ENCODE measurements around the gene RCAN3.
"Not testable (repeated sequence)": the region's sequence is repeated elsewhere in the genome, so short reads cannot be mapped to it uniquely, and the experiment has no call there.

Gene RCAN3

GRCh38 chr1:24481843-24482610, 20.6 kb upstream of the RCAN3 start:
- in situ Hi-C loops (cut with HindIII; ENCODE audit: low pct_ligation_motif_present, low pct_unique_long_range_greater_than_20kb, low sequenced_read_pairs), result no loop called here
- no peak for DNase-seq

- in situ Hi-C loops (cut with HindIII; ENCODE audit: low pct_ligation_motif_present, low pct_unique_long_range_greater_than_20kb, low sequenced_read_pairs), result no loop called here
- no peak for DNase-seq
These were observed 19.2 kb upstream of the RCAN3 start for GRCh38 chr1:24483441-24483840.

DNA sequence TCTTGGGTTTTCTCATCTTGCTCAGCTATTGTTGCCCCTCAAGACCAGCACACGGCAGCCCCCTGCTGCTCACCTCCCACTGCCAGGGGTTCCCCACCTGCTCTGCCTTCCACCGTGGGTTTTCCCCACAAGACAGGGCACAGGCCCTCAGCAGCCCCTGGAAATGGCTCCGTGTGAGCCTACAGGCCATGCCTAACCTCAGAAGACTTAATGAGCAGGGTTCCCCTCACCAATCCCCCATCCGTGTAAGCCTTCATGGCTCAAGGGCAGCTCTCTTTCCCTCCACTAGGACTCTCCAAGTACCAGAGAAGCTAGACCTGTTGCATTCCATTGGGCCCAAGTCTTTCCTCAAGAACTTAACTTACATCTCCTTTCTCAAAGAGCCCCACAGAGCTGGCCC, 18.4 kb upstream of the RCAN3 start:
- in situ Hi-C loops (cut with HindIII; ENCODE audit: low pct_ligation_motif_present, low pct_unique_long_range_greater_than_20kb, low sequenced_read_pairs), result no loop called here
- no peak for DNase-seq

DNA sequence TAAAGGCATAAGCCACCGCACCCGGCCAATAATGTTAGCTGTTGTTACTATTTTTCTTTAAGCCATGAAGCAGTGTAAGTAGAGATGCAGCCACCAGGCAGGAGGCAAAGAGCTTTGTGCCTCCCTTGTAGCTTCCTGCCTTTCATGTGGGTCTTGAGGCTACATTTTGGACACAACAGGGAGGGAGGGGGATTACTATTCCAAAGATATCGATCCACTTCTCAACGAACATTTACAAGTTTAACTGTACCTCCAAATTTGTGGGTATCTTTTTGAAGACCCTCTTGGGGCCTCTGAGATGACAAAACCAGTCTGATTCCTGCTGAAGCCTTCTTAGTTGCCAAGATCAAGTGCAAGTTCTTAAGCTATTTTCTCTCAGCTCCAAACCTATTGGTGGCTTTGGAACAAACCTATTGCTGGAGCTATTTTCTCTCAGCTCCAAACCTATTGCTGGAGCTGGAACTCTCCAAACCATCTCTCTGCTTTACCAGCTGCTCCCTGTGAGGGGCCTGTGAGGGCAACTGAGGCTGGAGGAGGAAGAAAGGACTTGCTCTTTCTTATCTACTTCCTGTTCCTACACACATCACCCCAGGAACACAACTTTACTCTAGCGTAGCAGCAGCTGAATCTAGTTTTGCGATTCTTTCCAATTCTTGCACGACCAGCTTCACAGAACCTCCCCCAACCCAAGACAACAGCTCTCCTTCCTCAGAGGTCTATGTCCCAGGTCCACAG, 16.1 kb upstream of the RCAN3 start:
- in situ Hi-C loops (cut with HindIII; ENCODE audit: low pct_ligation_motif_present, low pct_unique_long_range_greater_than_20kb, low sequenced_read_pairs), result no loop called here
- no peak for DNase-seq

- in situ Hi-C loops (cut with HindIII; ENCODE audit: low pct_ligation_motif_present, low pct_unique_long_range_greater_than_20kb, low sequenced_read_pairs), result no loop called here
- DNase-seq, result no peak
These were observed 15.2 kb upstream of the RCAN3 start for GRCh38 chr1:24487455-24487854.

- in situ Hi-C loops (cut with HindIII; ENCODE audit: low pct_ligation_motif_present, low pct_unique_long_range_greater_than_20kb, low sequenced_read_pairs); DNase-seq: not testable (repeated sequence)
These were observed 14.5 kb upstream of the RCAN3 start for GRCh38 chr1:24488159-24488558.

- DNase-seq, result no peak
- in situ Hi-C loops (cut with HindIII; ENCODE audit: low pct_ligation_motif_present, low pct_unique_long_range_greater_than_20kb, low sequenced_read_pairs), result no loop called here
These were observed 13.0 kb upstream of the RCAN3 start for GRCh38 chr1:24489674-24490073.

DNA sequence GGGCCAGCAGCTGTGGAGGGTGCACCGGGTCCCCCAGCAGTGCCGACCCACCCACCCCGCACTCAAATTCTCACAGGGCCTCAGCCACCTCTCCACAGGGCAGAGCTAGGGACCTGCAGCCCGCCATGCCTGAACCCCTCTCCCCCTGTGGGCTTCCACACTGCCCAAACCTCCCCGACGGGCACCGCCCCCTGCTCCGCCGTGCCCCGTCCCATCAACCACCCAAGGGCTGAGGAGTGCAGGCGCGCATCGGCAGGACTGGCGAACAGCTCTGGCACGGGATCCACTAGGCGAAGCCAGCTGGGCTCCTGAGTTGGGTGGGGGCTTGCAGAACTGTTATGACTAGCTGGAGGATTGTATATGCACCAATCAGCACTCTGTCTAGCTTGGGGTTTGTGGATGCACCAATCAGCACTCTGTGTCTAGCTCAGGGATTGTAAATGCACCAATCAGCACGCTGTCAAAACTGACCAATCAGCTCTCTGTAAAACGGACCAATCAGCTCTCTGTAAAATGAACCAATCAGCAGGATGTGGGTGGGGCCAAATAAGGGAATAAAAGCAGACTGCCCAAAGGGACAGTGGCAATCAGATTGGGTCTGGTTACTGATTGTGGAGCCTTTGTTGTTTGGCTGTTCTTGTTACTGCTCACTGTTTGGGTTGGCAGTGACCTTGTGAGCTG, 12.4 kb upstream of the RCAN3 start:
- in situ Hi-C loops (cut with HindIII; ENCODE audit: low pct_ligation_motif_present, low pct_unique_long_range_greater_than_20kb, low sequenced_read_pairs), result no loop called here
- no peak for DNase-seq

- in situ Hi-C loops (cut with HindIII; ENCODE audit: low pct_ligation_motif_present, low pct_unique_long_range_greater_than_20kb, low sequenced_read_pairs), result no loop called here
- no peak for DNase-seq
These were observed 10.9 kb upstream of the RCAN3 start for GRCh38 chr1:24491577-24492360.

GRCh38 chr1:24492935-24493334, 9.7 kb upstream of the RCAN3 start:
- DNase-seq; in situ Hi-C loops (cut with HindIII; ENCODE audit: low pct_ligation_motif_present, low pct_unique_long_range_greater_than_20kb, low sequenced_read_pairs): not testable (repeated sequence)

DNA sequence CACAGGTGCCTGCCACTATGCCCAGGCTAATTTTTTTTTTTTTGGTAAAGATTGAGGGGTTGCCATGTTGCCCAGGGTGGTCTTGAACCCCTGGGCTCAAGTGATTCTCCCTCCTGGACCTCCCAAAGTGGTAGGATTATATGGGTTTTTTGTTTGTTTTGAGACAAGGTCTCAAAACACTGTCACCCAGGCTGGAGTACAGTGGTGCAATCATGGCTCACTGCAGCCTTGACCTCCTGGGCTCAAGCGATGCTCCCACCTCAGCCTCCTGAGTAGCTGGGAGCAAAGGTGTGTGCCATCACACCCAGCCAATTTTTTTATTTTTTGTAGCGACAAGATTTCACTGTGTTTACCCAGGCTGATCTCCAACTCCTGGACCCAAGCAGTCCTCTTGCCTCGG, 8.9 kb upstream of the RCAN3 start:
- DNase-seq, result no peak
- in situ Hi-C loops (cut with HindIII; ENCODE audit: low pct_ligation_motif_present, low pct_unique_long_range_greater_than_20kb, low sequenced_read_pairs), result no loop called here

DNA sequence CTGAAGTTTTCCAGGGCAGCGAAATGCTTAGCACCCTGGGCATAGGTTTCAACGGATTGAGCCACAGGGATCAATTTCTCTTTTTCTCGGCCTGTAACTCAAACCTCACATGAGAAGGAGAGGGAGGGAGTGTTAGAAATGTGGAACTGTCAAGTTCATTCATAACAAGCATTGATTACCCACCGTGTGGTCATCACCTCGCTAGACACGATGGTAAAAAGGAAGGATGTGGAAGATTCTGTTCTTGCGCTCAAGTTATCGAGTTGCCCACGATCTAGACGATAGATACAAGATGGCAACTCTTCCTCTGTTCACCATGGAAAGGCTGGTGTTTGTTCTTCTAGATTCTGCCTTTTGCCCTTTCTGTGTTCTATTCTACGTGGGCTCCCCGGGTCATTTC, 4.0 kb upstream of the RCAN3 start:
- in situ Hi-C loops (cut with HindIII; ENCODE audit: low pct_ligation_motif_present, low pct_unique_long_range_greater_than_20kb, low sequenced_read_pairs), result no loop called here
- no peak for DNase-seq

- in situ Hi-C loops (cut with HindIII; ENCODE audit: low pct_ligation_motif_present, low pct_unique_long_range_greater_than_20kb, low sequenced_read_pairs), result no loop called here
- no peak for DNase-seq
These were observed 2.1 kb upstream of the RCAN3 start for GRCh38 chr1:24500448-24501048.

DNA sequence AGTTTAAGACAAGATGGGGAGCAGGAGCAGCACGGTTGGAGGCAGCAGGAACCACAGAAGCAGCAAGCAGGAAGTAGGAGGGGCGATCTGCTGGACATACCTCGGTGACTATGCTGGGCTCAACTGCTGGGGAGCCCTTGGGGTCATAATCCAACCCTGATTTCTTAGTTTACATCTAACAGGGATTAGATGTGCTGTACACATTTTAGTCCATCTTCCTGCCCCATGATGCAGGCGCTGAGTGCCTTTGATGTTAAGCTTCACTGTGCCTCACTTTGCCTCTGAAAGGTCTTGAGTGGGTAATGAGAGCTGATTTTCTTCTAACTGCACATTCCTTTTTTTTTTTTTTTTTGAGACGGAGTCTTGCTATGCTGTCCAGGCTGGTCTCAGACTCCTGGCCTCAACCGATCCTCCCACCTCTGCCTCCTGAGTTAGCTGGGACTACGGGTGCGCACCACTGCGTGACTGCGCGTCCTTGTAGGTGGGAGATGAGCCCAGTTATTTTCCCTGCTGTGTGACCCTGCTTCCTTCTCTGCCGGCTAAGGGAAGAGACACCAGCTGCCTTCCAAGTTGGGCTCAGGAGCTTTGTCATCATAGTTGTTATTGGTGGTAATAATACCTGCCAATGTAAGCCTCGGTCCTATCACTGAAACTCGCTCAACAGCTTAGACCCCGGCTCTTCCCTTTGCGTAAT, 1.1 kb upstream of the RCAN3 start:
- in situ Hi-C loops (cut with HindIII; ENCODE audit: low pct_ligation_motif_present, low pct_unique_long_range_greater_than_20kb, low sequenced_read_pairs), result no loop called here
- DNase-seq, result peak; percentile 27

DNA sequence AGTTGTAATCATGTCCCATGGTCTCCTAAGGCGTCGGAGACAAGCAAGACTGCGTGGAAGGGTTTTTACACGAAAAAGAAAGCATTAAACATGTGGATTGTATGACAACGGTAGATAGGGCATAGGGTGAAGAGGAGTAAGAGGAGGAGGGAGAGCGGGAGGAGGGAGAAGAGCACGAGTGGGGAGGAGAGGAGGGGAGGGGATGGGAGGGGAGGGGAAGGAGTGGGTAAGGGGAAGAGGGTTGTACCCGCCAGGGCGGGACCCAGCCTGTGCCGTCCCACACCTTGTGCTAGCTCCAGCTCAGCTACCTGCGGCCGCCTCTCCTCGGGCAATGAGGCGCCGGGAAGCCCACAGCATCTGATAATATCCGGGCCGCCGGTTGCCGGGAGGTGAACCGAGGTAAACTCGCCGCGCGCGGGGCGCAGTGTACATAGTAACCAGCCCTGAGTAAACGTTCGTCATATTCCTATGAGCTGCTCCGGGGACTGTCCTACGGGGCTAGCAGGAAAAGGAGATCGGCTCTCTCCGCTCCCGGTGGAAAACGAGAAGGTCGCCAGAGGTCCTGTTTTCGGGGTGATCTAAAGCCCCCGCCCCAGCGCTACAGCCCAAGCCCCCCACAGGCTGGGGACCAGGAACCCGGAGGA, 449 bp upstream of the RCAN3 start:
- in situ Hi-C loops (cut with HindIII; ENCODE audit: low pct_ligation_motif_present, low pct_unique_long_range_greater_than_20kb, low sequenced_read_pairs), result no loop called here
- peak; percentile 59 for DNase-seq

- no peak for DNase-seq
- in situ Hi-C loops (cut with HindIII; ENCODE audit: low pct_ligation_motif_present, low pct_unique_long_range_greater_than_20kb, low sequenced_read_pairs), result no loop called here
These were observed 569 bp downstream of the RCAN3 start for GRCh38 chr1:24503059-24503751.

All from ACHN (cell line).